H1 (cell line): Measurements from ENCODE around the gene CFAP61. TPM values are rescaled to one million over a fixed set of nuclear protein-coding genes. Genes with fewer than 3 reads are reported as not detected.

Source experiments
- CTCF ChIA-PET: fragments of 300-600 bp; sonication (Branson Sonifier 250); formaldehyde crosslinking; loops from one replicate; lab custom pipeline; 2021; ENCODE audit not compliant: partially characterized antibody; lab: Charles Lee
- POLR2A ChIA-PET: fragments of 300-600 bp; sonication (Branson Sonifier 250); formaldehyde crosslinking; loops from one replicate; lab custom pipeline; 2021; ENCODE audit warnings: inconsistent platforms; ENCODE audit not compliant: partially characterized antibody; lab: Charles Lee
- DNase-seq, 2 experiments: peaks; one replicate each; pipeline versions ENCODE4 v3.0.0 to v3.0.0-alpha.2; 2010 to 2022; ENCODE audit warnings: low spot score in 2 of 2, low read depth in 1 of 2, mixed read lengths in 1 of 2
- FAIRE-seq: peaks from 2 replicates; lab custom pipeline; 2011; peaks lifted over from hg19 to GRCh38; lab: Jason Lieb, UNC
- H2AFZ ChIP-seq: 2 replicates; pipeline ENCODE4 v1.8.1; 2012; ENCODE audit warnings: low read length, inconsistent platforms
- H2AK5ac ChIP-seq: 2 replicates; pipeline ENCODE4 v1.6.1; 2013; ENCODE audit warnings: low read depth, low read length
- H2BK120ac ChIP-seq: replicated peaks from 2 replicates; pipeline ENCODE3; 2013; ENCODE audit warnings: low read depth, low read length, inconsistent platforms
- H2BK12ac ChIP-seq: 2 replicates; pipeline ENCODE4 v1.6.1; 2013; ENCODE audit warnings: low read depth, low read length
- H2BK15ac ChIP-seq: 2 replicates; pipeline ENCODE4 v1.6.1; 2013; ENCODE audit warnings: low read length
- H2BK20ac ChIP-seq: 2 replicates; pipeline ENCODE4 v1.6.1; 2013; ENCODE audit warnings: low read length
- H2BK5ac ChIP-seq: 2 replicates; pipeline ENCODE4 v1.6.1; 2013; ENCODE audit warnings: low read depth, low read length
- H3K14ac ChIP-seq: 2 replicates; pipeline ENCODE4 v1.6.1; 2013; ENCODE audit warnings: inconsistent platforms; ENCODE audit not compliant: insufficient read length
- H3K18ac ChIP-seq: 2 replicates; pipeline ENCODE4 v1.6.1; 2013; ENCODE audit warnings: low read length; ENCODE audit errors: extremely low read depth
- H3K23ac ChIP-seq: 2 replicates; pipeline ENCODE4 v1.6.1; 2013; ENCODE audit warnings: inconsistent platforms; ENCODE audit not compliant: insufficient read length
- H3K23me2 ChIP-seq: 2 replicates; pipeline ENCODE4 v1.6.1; 2013; ENCODE audit warnings: low read depth, low read length
- H3K27ac ChIP-seq: 2 replicates; pipeline ENCODE4 v1.6.1; 2011; ENCODE audit warnings: low read depth, low read length, inconsistent platforms
- H3K27me3 ChIP-seq, 4 experiments: replicated peaks in 1 of 4; 1 replicate in 1 of 4; 2 replicates in 3 of 4; pipeline versions ENCODE4 v1.6.1 to v1.8.1; 2011 to 2013; ENCODE audit warnings: low read length in 3 of 4, mild to moderate bottlenecking in 3 of 4, inconsistent platforms in 2 of 4, mixed read lengths in 2 of 4, moderate library complexity in 1 of 4; ENCODE audit not compliant: control insufficient read depth in 3 of 4, insufficient read depth in 3 of 4; ENCODE audit errors: extremely low read depth in 1 of 4
- H3K36me3 ChIP-seq, 4 experiments: 2 replicates each; pipeline versions ENCODE4 v1.6.1 to v1.8.1; 2011 to 2013; ENCODE audit warnings: mild to moderate bottlenecking in 4 of 4, low read length in 3 of 4, moderate library complexity in 2 of 4, control low read depth in 1 of 4, inconsistent platforms in 1 of 4; ENCODE audit not compliant: insufficient read depth in 4 of 4, control insufficient read depth in 2 of 4
- H3K4ac ChIP-seq: replicated peaks from 2 replicates; pipeline ENCODE3; 2013; ENCODE audit warnings: low read length, low read depth, mixed read lengths, inconsistent platforms; ENCODE audit not compliant: insufficient read length
- H3K4me1 ChIP-seq, 4 experiments: replicated peaks in 1 of 4; 1 replicate in 1 of 4; 2 replicates in 3 of 4; pipeline versions ENCODE4 v1.6.1 to v1.8.1; 2011 to 2013; ENCODE audit warnings: low read length in 3 of 4, inconsistent platforms in 2 of 4, mixed read lengths in 1 of 4; ENCODE audit not compliant: insufficient read depth in 4 of 4, control insufficient read depth in 3 of 4
- H3K4me2 ChIP-seq, 2 experiments: 2 replicates each; pipeline versions ENCODE4 v1.6.1 to v1.8.1; 2011 to 2013; ENCODE audit warnings: low read depth in 2 of 2, low read length in 2 of 2, control low read depth in 1 of 2, inconsistent platforms in 1 of 2, mild to moderate bottlenecking in 1 of 2; ENCODE audit not compliant: insufficient read depth in 1 of 2
- H3K4me3 ChIP-seq, 4 experiments: fragments of 200-600, 300-600 bp in 1 of 4; sonication (generic), shearing (Covaris generic), sonication (Bioruptor Twin) in 1 of 4; 2 replicates each; pipeline versions ENCODE4 v1.5.1 to v1.8.1; 2011 to 2016; ENCODE audit warnings: low read length in 4 of 4, low read depth in 3 of 4, control low read depth in 2 of 4, inconsistent platforms in 2 of 4, mild to moderate bottlenecking in 2 of 4, mixed read lengths in 1 of 4, moderate library complexity in 1 of 4; ENCODE audit not compliant: insufficient read depth in 2 of 4; ENCODE audit errors: extremely low read depth in 1 of 4
- H3K56ac ChIP-seq: replicated peaks from 2 replicates; pipeline ENCODE3; 2013; ENCODE audit warnings: low read depth, mild to moderate bottlenecking, mixed read lengths, low read length, inconsistent platforms; ENCODE audit not compliant: insufficient read length
- H3K79me1 ChIP-seq: 2 replicates; pipeline ENCODE4 v1.6.1; 2013; ENCODE audit warnings: low read depth, low read length, control low read depth
- H3K79me2 ChIP-seq, 2 experiments: 2 replicates each; pipeline versions ENCODE4 v1.6.1 to v1.8.1; 2012 to 2013; ENCODE audit warnings: low read length in 2 of 2, mild to moderate bottlenecking in 2 of 2, inconsistent platforms in 1 of 2; ENCODE audit not compliant: insufficient read depth in 2 of 2, control insufficient read depth in 1 of 2
- H3K9ac ChIP-seq, 4 experiments: replicated peaks in 1 of 4; 1 replicate in 1 of 4; 2 replicates in 3 of 4; pipeline versions ENCODE4 v1.6.1 to v1.8.1; 2011 to 2013; ENCODE audit warnings: low read depth in 3 of 4, low read length in 3 of 4, control low read depth in 2 of 4, mild to moderate bottlenecking in 2 of 4, moderate library complexity in 2 of 4, inconsistent platforms in 1 of 4; ENCODE audit errors: extremely low read depth in 1 of 4
- H3K9me3 ChIP-seq, 2 experiments: 2 replicates each; pipeline versions ENCODE4 v1.6.1 to v1.8.1; 2012 to 2013; ENCODE audit warnings: mild to moderate bottlenecking in 2 of 2, moderate library complexity in 2 of 2, control low read depth in 1 of 2, inconsistent platforms in 1 of 2, low read depth in 1 of 2, low read length in 1 of 2, mixed read lengths in 1 of 2; ENCODE audit not compliant: insufficient read depth in 2 of 2
- H4K20me1 ChIP-seq, 2 experiments: replicated peaks in 1 of 2; 2 replicates each; pipeline versions ENCODE3 to v1.8.1; 2011 to 2013; ENCODE audit warnings: inconsistent platforms in 2 of 2, low read length in 2 of 2, mild to moderate bottlenecking in 1 of 2; ENCODE audit not compliant: insufficient read depth in 2 of 2, control insufficient read depth in 1 of 2
- H4K5ac ChIP-seq: 2 replicates; pipeline ENCODE4 v1.6.1; 2013; ENCODE audit warnings: low read length, low read depth, mixed read lengths, inconsistent platforms; ENCODE audit not compliant: insufficient read length
- H4K8ac ChIP-seq: 2 replicates; pipeline ENCODE4 v1.8.0; 2013; ENCODE audit warnings: mild to moderate bottlenecking, moderate library complexity, low read length, inconsistent platforms; ENCODE audit not compliant: insufficient read depth; ENCODE audit errors: extremely low read depth
- H4K91ac ChIP-seq: replicated peaks from 2 replicates; pipeline ENCODE3; 2013; ENCODE audit warnings: low read length, mixed read lengths, inconsistent platforms; ENCODE audit not compliant: insufficient read length
- CEBPB ChIP-seq: IDR thresholded peaks from 2 replicates; pipeline ENCODE4 v1.6.1; 2012; ENCODE audit warnings: low read depth, low read length
- WGBS, 2 experiments: shearing (Covaris generic) in 1 of 2; methylation state at CpG; one replicate each; pipeline versions ENCODE4 v1.1.6 to v1.1.7; 2013 to 2015; ENCODE audit warnings: low lambda C conversion rate in 2 of 2, mixed read lengths in 2 of 2, inconsistent platforms in 1 of 2, low coverage in 1 of 2, missing lambda C conversion rate in 1 of 2; ENCODE audit not compliant: insufficient replicate concordance in 2 of 2, insufficient coverage in 1 of 2, insufficient read length in 1 of 2; ENCODE audit errors: extremely low coverage in 1 of 2, missing lambda C conversion rate in 1 of 2; 5-methylcytosine and 5-hydroxymethylcytosine counted together
- polyA plus RNA-seq, 7 experiments: library from polyadenylated mRNA; depleted of rRNA in 3 of 7; stranded (reverse) in 5 of 7; unstranded in 2 of 7; fragments of >200 nt in 5 of 7; fragments of 200-250 nt in 2 of 7; gene quantifications; 1 replicate in 5 of 7; 2 replicates in 1 of 7; 4 replicates in 1 of 7; pipeline versions ENCODE4 v1.2.1 to v1.2.3, GENCODE V29; 2011 to 2013; ENCODE audit warnings: missing spikeins in 2 of 7, mixed read lengths in 2 of 7
- total RNA-seq: library from RNA; stranded (reverse); fragmentation: NEBNext Ultra II Directional; extraction: Animal tissue kit (Norgen Biotek cat#: 25700); gene quantifications from 2 replicates; pipeline ENCODE4 v1.2.1, GENCODE V29; 2021
- TF ChIP-seq, protein P1 (sequence below), 3 experiments: IDR thresholded peaks; 1 replicate in 2 of 3; 2 replicates in 1 of 3; pipeline versions ENCODE4 v1.5.1 to v1.6.1; 2011; ENCODE audit warnings: low read length in 3 of 3, mild to moderate bottlenecking in 3 of 3, inconsistent platforms in 2 of 3, low read depth in 1 of 3, moderate library complexity in 1 of 3; ENCODE audit not compliant: insufficient read depth in 1 of 3; ENCODE audit errors: control extremely low read depth in 1 of 3

CFAP61 gene
- total and polyA plus RNA-seq, 2 of the 8 experiments (the other 6 are each of a cell fraction or from before 2014, with no cell fraction given), result 0.29 to 0.61 TPM

GRCh38 chr20:20017844-20018185, 34.5 kb upstream of the CFAP61 start:
- no peak overlapping the region for H2BK5ac ChIP-seq
- no peaks in the 10 kb centered on the region; a peak in 1 of 8 replicates for H3K36me3 ChIP-seq
- H3K27me3 ChIP-seq, result no peaks in the 10 kb centered on the region
- no peak overlapping the region for H2BK12ac ChIP-seq
- H4K91ac ChIP-seq, result no peak overlapping the region
- H3K9ac ChIP-seq, result peak overlapping the region; percentile 51 to 84 (median 77)
- peak overlapping the region; percentile 80; the same call in 1 of the 2 replicates for H2AFZ ChIP-seq
- no peak overlapping the region for H3K14ac ChIP-seq
- no peaks in the 10 kb centered on the region; the same call in 1 of the 2 replicates for H3K23me2 ChIP-seq
- DNase-seq, result no peak
- H3K79me2 ChIP-seq, result peaks cover 13 to 53% of the 10 kb centered on the region in 2 experiments
- no peak overlapping the region for H2BK15ac ChIP-seq
- ChIA-PET CTCF (interaction anchor here (0.6 to 1.9 kb wide), 4 partner anchors 13 to 241 kb away, joined by 3 to 4 read pairs (median 3); no protein-coding TSS in a partner anchor), POLR2A (interaction anchor here (1.3 to 3.7 kb wide), 2 partner anchors 9 to 10 kb away, joined by 3 to 14 read pairs; no protein-coding TSS in a partner anchor)
- H3K4me1 ChIP-seq, result peaks cover 0 to 7% (median 2%) of the 10 kb centered on the region in 4 experiments; a peak in 3 of 7 replicates
- no peak overlapping the region for H4K8ac ChIP-seq
- H3K4ac ChIP-seq, result peak overlapping the region; percentile 6
- H3K27ac ChIP-seq, result 0 out of 2 replicates have a peak overlapping the region, but pooled peaks have one; percentile 53
- H3K9me3 ChIP-seq, result no peaks in the 10 kb centered on the region
- H2AK5ac ChIP-seq, result 0 out of 2 replicates have a peak overlapping the region, but pooled peaks have one; percentile 24
- no peak overlapping the region for H2BK20ac ChIP-seq
- H4K20me1 ChIP-seq, result peaks cover 2 to 6% of the 10 kb centered on the region in 2 experiments
- peaks cover 32% of the 10 kb centered on the region for H3K79me1 ChIP-seq
- WGBS, 2 experiments, result 16% methylated on average over 17 of the region's 17 CpGs; no CpG with 5 or more reads in 1 of the 2 experiments
- no peak overlapping the region for H3K23ac ChIP-seq
- FAIRE-seq, result no peak
- H3K18ac ChIP-seq, result no peak overlapping the region
- H2BK120ac ChIP-seq, result no peak overlapping the region
- peak overlapping the region; percentile 70 to 94 (median 76) for H3K4me3 ChIP-seq
- H4K5ac ChIP-seq, result no peak overlapping the region
- peak overlapping the region; percentile 92 to 94 for H3K4me2 ChIP-seq
- no peak overlapping the region for H3K56ac ChIP-seq
- TF ChIP-seq CEBPB, result no peak
- TF ChIP-seq, protein P1, sequence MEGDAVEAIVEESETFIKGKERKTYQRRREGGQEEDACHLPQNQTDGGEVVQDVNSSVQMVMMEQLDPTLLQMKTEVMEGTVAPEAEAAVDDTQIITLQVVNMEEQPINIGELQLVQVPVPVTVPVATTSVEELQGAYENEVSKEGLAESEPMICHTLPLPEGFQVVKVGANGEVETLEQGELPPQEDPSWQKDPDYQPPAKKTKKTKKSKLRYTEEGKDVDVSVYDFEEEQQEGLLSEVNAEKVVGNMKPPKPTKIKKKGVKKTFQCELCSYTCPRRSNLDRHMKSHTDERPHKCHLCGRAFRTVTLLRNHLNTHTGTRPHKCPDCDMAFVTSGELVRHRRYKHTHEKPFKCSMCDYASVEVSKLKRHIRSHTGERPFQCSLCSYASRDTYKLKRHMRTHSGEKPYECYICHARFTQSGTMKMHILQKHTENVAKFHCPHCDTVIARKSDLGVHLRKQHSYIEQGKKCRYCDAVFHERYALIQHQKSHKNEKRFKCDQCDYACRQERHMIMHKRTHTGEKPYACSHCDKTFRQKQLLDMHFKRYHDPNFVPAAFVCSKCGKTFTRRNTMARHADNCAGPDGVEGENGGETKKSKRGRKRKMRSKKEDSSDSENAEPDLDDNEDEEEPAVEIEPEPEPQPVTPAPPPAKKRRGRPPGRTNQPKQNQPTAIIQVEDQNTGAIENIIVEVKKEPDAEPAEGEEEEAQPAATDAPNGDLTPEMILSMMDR (IDR thresholded peaks at IDR 0.05; ENCODE audit: control extremely low read depth in 1 of 3, insufficient read depth in 1 of 3, low read depth in 1 of 3, low read length in 3 of 3), result peak in 1 of 3 experiments; percentile 7; a peak in 1 of 4 replicates
